CD4-positive, alpha-beta T cell treated with Interleukin-4 for 1 hour (primary cell): ENCODE data around the gene FES.

Experiments used
- DNase-seq, 2 donors: peaks; one replicate each; pipeline ENCODE4 v3.0.0-alpha.2; 2020 to 2022

The FES gene

GRCh38 chr15:90933301-90933700 lies 49.0 kb downstream of the FES start:
- no peak for DNase-seq

- peak; percentile 88 to 89 for DNase-seq
These were observed 50.1 kb downstream of the FES start for GRCh38 chr15:90934256-90934948.

- DNase-seq, result peak; percentile 93 to 95
These were observed 50.8 kb downstream of the FES start, which contains the start of gene UNC45A for GRCh38 chr15:90934949-90935751. Gene UNC45A (plus strand): TSS chr15:90935285. CDS start chr15:90935325, 40 bp downstream.

GRCh38 chr15:90936823-90937222 lies 52.5 kb downstream of the FES start:
- DNase-seq, result no peak

GRCh38 chr15:90938261-90938660 lies 54.0 kb downstream of the FES start:
- no peak for DNase-seq

GRCh38 chr15:90939756-90940155 lies 55.5 kb downstream of the FES start:
- no peak for DNase-seq

- no peak for DNase-seq
These were observed 56.7 kb downstream of the FES start for GRCh38 chr15:90941038-90941437.

- no peak for DNase-seq
These were observed 58.2 kb downstream of the FES start for GRCh38 chr15:90942354-90943120.

- no peak for DNase-seq
These were observed 60.8 kb downstream of the FES start for GRCh38 chr15:90945091-90945490.
